Left forelimb (tissue), 1 donor: ENCODE results near the gene GRK4.
"Not testable (repeated sequence)": the region's sequence is repeated elsewhere in the genome, so short reads cannot be mapped to it uniquely, and the experiment has no call there.

Source experiments
- DNase-seq: peaks from one replicate; pipeline ENCODE4 v3.0.0-alpha.2; 2018; ENCODE audit warnings: low spot score

GRK4 gene

DNA sequence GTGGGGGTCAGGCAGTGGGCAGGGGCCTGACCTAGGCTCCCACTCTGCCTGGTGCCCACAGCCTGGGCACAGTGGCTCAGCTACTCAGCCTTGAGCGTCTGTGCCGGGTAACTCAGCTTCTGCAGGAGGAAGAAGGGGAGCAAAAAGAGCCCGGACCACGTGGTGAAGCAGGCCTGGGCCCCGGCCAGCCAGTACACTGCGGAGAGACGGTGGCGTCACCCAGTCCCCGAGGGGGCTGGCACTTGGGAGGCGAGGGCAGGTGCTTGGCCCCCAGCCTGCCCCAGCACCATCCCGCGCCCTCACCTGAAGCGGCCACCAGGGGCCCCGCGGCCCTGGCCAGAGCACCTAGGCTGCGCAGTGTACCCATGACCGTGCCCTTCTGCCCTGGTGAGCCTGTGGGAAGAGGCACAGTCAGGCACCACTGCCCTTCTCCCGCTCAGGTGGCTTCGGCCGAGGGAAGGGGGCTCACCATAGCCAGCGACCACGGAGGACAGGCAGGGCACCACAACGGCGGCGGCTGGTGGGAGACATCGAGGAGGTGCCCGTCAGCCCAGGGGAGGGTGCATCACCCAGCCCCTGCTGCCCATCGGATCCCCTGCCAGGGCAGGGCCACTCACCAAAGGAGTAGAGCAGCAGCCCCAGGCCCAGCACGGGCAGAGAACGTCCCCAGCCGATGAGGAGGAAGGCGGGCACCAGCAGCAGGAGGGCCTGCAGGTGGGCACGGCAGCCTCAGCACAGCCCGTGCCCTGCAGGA, 32.4 kb upstream of the GRK4 start:
- peak; percentile 67 for DNase-seq

DNA sequence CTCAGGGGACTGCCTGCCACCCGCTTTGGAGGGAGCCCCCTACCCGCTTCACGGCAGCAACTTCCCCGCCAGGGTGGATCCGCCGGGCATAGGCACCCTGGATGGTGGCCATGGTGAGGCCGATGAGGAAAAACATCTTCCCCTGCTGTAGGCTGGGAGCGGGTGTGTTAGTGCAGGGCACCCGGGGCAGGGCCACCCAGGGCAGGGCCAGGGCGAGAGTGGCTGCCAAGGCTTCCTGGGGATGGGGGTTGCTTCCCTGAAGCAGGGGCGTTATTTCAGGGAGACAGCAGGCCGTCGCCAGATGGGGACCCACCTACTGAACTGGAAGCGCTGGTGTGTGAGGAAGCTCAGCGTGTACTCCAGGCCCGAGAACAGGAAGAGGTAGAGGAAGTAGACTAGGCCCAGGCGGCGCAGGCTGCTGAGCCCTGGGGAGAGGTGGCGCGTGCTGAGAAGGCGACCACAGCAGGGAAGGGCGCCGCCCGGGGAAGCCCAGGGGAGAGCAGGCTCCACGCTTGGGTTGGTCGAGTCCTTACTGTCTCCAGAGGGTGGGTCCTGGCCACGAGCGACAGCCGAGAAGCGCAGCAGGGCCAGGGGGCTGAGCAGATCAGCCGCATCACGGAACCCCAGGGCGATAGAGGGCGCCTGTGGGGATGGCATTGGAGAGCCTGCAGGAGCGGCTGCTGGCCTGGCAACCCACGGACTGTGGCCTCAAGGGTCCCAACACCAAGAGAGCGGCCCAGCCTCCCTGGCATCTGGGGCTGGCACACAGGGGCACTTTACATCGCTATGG, 31.7 kb upstream of the GRK4 start:
- DNase-seq = peak; percentile 68

DNA sequence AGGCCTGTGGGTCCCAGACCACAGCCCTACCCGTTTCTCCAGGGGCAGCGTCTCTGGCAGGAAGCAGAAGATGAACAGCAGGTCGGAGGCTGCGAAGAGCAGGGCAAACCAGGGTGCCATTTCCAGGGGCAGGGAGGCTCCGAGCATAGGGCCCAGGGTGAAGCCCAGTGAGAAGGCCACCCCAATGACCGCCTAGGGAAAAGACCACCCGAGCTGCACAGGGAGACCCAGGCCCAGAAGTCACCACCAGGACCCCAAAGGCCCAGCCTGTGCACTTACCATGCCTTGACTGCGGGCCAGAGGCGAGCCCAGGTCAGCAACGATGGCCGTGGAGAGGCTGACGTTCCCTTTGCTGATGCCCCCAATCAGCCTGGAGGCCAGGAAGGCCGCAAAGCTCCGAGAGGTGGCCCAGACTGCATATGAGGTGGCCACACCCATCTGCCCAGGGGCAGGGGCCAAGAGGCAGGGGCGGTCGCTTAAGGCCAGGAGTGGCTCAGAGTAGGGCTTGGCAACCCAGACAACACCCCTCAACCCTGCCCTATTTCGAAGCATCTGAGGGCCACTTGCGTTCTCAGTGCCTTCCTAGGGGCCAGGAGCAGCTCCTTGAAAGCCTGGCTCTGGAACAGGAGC, 30.9 kb upstream of the GRK4 start:
- no peak for DNase-seq

DNA sequence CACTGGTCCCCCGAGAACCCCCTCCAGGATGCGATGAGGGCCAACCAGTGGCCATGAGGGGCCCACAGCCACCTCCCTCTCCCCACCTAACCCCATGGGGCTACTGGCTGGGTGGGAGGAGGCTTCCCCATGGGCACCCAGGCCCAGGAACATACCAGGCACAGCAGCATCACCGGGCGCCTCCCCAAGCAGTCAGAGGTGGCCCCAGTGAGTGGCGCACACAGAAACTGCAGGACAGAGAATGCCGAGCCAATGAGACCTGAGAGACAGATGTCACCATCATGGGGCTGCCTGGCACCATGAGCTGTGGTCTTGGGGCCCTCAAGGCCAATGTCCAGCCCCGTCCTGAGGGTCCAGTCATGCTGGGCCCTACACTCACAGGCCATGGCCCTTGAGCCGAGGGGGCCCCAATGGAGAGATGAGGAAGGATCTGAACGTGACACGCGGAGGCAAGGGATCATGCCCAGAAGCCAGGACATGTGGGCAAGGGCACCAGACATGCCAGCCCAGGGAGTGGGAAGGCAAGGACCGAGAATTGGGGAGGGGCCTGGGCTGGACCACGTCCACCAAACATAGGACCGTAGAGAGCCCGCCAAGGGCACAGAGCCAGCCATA, 30.3 kb upstream of the GRK4 start:
- DNase-seq = peak; percentile 66

DNA sequence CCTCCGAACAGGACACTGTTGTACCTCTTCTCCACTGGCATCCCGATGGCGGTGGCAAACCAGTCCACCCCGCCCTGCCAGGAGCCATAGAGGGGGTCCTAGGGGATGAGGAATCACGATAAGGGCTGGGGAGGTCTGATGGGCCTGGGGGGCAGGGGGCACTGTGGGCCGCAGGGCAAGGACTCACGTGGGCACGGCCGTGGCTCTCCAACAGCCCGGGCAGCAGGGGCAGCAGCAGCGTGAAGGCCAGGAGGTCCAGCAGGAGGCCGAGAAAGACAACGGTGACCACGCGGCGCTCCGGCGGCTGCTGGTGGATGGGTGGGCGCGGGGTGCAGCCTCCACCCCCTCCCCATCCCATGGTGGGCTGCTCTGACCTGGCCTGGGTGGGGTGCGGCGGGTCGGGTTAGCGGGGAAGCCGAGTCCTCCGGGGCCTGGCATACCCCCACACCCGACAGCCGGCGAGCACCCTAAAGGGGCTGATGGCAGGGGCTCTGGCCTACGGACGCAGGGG, 29.8 kb upstream of the GRK4 start:
- DNase-seq = no peak

DNA sequence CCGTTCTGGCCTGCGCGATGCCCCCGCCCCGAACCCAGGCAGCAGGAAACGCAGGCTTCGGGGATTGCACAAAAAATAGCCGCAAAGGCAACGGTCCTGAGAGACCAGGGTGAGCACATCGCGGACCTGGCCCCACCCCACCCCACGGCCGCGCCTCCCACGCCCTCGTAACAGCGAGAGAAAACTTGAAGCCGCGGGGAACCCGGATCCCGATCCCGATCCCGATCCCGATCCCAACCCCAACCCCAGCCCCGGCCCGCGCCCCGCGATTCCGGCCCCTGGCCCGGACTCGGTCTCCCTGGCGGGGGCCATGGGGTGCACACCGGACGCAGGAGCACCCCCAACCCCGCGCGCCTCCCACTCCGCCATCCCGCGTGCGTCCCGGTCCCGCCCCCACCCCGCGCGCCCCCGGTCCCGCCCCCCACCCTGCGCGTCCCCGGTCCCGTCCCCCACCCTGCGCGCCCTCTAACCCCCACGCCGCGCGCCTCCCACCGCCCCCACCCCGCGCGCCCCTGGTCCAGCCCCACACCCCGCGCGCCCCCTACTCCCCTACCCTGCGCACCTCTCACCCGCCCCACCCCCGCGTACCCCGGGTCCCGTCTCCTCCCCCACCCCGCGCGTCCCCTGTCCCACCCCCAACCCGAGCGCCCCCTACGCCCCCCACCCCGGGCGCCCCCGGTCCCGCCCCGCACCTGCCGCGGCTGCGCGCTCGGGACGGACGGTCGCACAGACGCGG, 29.1 kb upstream of the GRK4 start:
- peak; percentile 75 for DNase-seq

DNA sequence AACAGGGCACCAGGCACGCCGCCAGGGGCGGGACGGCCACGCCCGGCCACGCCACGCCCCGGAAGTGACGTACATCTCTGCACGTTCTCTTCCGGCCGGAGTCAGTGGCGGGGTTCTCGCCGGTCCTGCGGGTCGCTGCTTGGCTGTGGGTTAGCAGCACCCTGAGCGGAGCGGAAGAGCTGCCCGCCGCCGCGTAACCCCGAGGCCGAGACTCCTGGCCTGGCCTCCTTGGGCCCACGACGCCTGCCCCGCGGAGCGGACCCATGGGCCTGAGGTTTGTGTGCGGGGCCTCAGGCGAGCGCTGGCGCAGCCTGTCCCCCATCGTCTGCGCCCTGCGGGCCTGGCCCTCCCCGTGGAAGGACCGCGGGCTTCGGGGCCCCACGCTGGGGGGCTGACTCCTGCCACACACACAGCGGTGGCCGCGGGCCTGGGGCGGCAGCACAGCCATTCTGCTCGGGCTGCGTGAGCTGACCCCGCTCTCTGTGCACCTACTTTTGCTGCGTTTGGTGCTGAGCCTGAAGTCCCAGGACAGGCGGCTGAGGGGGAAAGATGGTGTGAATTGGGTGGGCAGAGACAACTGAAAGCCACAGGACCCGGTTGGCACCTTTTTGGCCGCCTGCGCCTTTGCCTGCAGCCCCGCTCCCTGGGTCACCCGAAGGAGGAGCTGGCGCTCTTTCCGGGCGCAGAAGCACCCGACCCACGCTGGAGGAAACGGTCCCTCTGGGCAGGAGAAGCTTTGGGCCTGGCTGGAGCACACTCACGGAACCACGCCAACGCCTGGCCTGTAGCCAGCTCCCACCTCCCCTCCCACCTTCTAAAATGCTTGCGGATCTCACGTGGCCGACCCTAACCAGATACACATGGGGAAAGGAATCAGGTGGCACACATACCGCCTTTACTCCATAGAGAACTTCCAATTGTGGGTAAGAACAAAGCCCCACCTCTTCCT, 28.3 kb upstream of the GRK4 start:
- DNase-seq = peak; percentile 97

DNA sequence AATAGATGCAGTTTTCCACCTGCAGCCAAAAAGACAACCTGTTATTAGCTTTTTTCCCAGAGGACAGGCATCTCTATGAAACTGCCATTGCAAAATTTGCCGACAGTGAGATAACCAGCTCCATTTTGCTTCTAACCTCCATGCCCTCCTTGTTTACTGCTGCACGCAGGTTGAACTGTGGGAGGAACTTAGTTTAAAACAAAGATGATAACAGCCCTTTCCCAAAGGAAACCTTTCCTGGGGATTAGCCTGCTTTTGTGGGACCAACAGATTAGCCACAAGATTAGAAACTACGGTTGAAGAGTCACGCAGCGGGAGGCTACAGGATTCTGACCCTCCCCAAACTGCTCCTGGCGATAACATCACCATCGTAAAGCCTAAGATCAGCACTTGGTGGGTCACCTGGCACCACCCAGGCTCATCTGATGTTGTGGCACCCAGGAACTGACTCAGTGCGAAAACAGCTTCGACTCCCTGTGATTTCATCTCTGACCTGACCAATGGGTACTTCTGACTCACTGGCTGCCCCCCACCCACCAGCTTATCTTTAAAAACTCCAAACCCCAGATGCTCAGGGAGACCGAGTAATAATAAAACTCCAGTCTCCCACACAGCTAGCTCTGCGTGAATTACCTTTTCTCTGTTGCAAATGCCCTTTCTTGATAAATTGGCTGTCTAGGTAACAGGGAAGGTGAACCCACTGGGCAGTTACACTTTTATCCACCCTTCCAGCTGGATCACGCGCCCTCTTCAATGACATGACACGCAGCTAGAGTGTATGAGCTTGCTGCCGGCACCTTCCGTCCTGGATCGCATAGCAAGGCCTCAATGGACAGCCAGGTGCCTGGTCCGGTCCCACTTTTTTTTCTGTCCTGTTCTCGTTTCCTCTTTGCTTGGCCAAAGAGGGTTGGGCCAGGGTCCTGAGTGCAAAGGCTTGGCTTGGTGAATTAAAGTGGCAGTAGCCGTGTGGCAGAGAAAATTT, 27.3 kb upstream of the GRK4 start:
- DNase-seq = peak; percentile 47

DNA sequence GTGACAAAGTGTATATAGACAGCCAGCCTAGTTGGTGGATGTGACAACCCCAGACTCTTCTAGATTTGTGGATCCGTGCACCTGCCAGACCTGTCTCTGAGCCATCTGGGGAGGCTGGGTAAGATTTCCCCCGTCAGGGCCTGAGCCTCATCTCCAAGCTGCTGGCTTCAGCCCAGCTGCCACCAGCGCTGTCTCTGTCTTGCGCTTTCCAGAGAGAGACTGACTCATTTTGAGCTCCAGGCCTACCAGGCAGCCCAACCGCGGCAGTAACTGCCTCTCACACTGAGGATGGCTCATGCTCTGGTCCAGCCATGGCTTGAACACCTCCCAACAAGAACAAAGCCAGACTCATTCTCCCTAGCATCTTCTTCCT, 26.6 kb upstream of the GRK4 start:
- peak; percentile 17 for DNase-seq

DNA sequence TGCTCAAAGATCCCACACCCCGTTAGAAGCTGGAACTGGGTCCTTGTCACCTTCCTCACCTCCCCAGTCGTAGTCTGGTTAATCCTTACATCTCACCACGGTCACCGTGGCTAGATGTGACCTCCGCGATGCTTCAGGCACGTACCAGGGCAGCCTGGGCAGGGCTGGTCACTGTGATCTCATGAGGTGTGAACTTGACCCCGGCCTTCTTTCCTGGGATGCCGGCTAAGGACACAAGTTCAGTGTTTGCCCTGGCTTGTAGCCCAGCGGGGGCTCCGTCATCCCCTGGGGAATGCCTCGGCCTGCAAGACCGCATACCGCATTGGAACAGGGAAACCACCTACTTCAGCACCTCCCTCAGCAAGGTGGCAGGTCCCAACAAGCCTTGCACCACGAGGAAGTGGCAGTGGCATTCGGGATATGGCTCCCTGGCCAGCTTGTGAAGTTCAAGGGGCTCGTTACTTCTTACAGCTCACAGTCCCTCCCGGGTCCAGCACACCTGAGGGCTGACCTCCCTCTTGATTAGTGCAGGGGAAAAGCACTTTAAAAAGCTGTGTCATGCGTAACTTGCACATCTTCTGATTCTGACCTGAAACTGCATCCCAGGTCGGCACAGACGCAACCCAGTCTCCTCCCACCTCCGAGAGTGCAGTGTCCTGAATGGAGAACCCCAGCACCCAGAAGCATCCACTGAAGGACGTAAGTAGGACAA, 26.1 kb upstream of the GRK4 start:
- peak; percentile 54 for DNase-seq

DNA sequence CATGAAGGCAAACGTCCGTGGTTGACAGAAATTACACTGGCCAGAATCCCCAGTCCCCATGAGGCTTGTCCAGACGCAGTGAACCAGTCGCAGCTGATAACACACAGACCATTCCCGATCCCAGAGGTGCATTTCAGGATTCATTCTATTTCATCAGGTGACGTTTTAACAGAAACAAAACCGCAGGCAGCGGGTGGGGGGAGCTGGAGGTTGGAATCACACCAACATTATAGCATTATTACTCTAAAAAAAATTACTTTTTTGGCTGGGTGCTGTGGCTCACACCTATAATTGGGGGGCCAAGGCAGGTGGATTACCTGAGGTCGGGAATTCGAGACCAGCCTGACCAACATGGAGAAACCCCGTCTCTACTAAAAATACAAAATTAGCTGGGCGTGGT, 25.4 kb upstream of the GRK4 start:
- no peak for DNase-seq

DNA sequence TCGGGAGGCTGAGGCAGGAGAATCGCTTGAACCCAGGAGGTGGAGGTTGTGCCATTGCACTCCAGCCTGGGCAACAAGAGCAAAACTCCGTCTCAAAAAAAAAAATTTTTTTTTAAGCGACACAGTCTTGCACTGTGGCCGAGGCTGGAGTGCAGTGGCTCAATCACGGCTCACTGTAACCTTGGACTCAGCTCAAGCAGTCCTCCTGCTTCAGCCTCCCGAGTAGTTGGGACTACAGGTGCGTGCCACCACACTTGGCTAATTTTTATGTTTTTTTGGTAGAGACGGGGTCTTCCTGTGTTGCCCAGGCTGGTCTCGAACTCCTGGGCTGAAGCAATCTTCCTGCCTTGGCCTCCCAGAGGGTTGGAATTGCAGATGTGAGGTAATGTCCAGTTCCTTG, 25.0 kb upstream of the GRK4 start:
- not testable (repeated sequence) for DNase-seq

DNA sequence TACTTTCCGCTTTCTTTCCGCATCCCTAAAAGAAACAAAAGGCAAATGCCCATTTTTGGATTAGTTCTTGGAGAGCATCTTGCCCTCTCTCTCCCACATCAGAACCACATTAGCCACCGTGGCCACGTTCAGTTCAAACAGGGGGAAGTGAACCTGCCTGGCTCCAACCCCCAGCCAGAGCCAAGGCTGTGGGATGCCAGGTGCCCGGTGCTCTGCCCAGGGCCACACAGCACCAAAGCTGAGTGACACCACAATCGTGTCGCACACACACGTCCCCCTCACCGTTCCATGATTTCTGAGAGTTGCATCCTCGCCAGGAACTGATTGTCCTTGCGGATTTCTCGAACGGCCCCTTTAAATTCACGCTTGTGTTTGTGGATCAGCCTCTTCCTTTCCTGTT, 24.5 kb upstream of the GRK4 start:
- peak; percentile 42 for DNase-seq

DNA sequence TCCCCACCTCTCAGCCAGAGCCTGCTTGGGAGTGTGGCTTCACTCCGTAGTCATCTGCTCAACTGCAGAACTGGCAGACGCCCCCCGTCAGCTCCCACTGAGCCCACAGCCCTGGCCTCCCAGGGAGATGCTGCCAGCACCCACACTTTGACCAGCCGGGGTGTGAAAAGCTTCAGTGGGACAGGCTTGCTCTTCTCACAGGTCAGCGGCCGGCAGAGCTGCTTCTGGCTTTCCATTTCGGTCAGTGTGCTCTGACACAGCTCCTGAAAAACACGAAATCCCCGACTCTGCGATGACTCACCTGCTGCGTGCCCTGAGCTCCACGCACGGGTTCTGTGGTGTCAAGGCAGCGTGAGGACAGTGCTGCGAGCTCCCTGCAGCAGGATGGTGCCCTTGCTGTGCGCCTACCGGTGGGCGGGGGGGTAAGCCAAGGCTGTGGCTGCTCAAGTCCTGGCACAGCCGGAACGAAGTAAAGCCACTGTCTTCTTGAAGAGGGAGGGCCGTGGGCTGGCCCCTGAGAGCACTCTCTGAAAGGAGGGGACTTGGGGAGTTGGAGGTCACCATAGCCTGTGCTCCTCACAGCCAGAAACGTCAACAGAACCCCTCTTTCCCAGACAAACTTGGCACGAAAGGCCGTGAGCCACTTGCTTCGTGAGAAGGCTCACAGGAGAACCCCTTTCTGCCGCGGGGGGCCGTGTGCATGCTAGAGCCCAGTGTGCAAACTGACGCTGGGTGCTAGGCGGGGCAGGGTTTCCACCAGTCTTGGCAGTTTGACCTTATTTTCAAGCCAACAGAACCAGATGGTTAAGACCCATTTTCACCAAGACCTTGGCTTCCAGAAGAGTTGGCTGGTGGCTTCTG, 23.8 kb upstream of the GRK4 start:
- DNase-seq = peak; percentile 46

DNA sequence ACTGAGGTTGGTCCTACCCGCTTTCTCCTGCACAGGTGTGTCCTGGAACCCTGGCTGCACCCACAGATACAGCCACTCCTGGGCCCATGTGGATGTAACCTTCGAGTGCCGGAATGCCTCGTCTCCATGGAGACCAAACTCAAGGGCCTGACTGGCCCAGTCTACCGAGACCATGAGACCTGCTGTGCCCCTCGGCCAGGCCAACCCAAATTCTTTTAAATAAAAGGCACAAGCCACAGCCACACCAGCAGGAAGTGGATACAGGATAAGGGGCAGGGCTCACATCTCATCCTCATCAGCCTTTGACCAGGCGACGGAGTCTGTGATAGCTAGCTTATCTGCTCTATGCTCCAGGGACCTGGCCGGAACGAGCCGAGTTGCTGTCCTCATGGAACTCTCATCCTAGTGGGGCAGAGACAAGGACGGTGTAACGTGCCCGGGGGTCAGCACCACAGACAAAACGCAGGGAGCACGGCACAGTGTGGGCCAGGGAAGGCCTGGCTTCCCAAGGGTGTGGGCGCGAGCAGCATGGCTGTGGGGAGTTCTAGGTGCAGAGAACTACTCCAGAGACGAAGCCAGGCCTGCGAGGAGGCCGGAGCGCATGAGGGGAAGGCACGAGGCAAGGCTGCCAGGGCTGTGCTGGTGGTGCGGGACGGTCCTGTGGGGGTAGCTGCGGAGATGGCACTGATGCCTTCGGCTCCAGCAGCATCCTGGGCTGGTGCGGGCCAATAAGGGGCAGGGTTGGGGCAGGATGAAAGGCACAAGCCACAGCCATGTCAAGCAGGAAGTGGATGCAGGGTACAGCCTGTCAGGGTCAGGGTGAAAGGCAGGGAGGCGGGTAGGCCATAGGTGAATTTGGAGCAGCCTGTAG, 22.9 kb upstream of the GRK4 start:
- peak; percentile 41 for DNase-seq

DNA sequence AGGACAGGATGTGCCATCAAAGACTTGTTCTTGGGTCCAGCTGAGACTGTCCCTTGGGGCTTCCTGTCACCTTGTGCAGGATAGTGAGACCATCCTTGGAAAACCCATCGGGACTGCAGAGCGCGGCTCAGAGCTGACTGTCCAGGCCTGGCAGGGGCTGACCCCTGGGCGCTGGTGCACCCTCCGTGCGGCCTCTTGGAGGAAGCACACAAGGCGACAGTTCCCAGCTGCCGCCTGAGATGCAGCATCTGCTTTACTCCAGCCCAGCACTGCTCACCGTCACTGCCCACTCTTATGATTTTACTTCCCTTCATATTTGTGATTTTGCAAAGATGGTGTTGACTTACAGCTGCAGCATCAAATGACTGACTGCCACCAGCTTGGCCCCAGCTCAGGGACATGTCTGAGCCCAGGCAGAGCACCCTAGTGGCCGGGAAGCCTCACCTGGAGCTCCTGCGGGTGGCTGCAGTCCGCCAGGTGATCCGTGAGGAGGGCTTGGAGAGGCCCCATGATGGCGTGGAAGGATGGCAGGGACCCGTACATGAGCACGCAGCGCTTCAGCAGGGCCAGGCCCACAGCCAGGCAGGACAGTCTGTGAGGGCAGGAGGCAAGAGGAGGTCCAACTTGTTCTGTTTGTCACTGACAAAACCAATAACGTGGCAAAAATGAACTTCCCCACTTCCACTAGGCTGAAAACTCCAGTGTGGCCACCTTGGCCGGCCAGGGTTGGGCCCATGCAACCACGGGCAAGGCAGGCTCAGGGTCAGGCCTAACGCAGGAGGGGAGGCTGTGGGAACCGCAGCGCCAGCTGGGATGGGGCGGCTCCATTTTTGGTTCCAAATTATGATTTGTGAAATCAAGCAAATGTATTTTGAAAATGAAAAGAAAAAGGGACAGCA, 22.0 kb upstream of the GRK4 start:
- DNase-seq = peak; percentile 54
